Measurements from ENCODE around the gene CRY2. TPM values are rescaled to one million over a fixed set of nuclear protein-coding genes. Genes with fewer than 3 reads are reported as not detected.

CRY2 gene
- total RNA-seq, 2 experiments from 2014 or later = 22.5 to 23.3 TPM

GRCh38 chr11:45879803-45880686 is 32.8 kb downstream of the CRY2 start:
- Mint-ChIP-seq H3K27me3 (no peaks in the 10 kb centered on the region), H3K9me3 (ENCODE audit: low read depth) (no peaks in the 10 kb centered on the region), H3K36me3 (peaks cover 2% of the 10 kb centered on the region), H3K4me1 (peaks cover 6% of the 10 kb centered on the region), H3K4me3 (no peak overlapping the region), H3K27ac (no peak overlapping the region)
- DNase-seq = no peak
- CTCF ChIA-PET = no interaction called here
- no peak for ATAC-seq

- no peak for ATAC-seq
- Mint-ChIP-seq H3K4me3 (no peak overlapping the region), H3K9me3 (ENCODE audit: low read depth) (no peaks in the 10 kb centered on the region), H3K36me3 (no peaks in the 10 kb centered on the region), H3K27me3 (no peaks in the 10 kb centered on the region), H3K27ac (no peak overlapping the region), H3K4me1 (peaks cover 9% of the 10 kb centered on the region)
- CTCF ChIA-PET = no interaction called here
- no peak for DNase-seq
Observed at GRCh38 chr11:45880772-45881570, 33.7 kb downstream of the CRY2 start.

- DNase-seq (no peak), ATAC-seq (no peak)
- H3K4me3 Mint-ChIP-seq = no peak overlapping the region
- H3K36me3 Mint-ChIP-seq = no peaks in the 10 kb centered on the region
- CTCF ChIA-PET = no interaction called here
- H3K9me3 Mint-ChIP-seq (ENCODE audit: low read depth) = no peaks in the 10 kb centered on the region
- no peak overlapping the region for H3K27ac Mint-ChIP-seq
- H3K4me1 Mint-ChIP-seq = peaks cover 9% of the 10 kb centered on the region
- no peaks in the 10 kb centered on the region for H3K27me3 Mint-ChIP-seq
Observed at GRCh38 chr11:45881708-45882368, 34.6 kb downstream of the CRY2 start.

DNA sequence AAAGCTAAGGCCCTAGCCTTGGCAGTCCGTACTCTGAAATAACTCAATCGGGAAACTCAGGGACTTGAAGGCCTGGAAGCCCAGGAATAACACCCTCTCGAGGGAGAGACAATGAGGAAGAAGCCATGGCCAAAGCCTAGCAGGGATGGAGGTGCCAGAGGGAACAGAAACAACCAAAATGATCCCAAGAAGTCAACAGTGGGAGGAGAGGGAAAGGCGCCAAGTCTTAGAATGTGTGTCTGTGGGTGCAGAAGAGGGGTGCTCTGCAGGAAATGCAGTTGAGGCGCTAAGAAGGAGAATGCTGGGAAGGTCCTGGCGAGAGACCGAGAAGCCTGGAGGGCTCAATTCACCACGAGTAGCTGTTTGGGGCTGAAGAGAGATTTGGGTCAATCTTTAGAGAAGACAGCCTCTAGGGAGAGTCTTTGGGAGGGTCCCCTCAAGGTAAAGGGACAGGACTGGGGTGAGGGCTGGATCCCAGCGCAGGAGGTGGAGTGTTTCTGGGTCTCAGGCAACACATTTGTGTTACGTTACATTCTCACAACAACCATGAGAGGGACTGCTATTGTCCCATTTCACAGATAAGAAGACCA is 37.4 kb downstream of the CRY2 start:
- H3K27me3 Mint-ChIP-seq = no peaks in the 10 kb centered on the region

GRCh38 chr11:45885274-45885920 is 38.1 kb downstream of the CRY2 start, which contains the start of gene MAPK8IP1:
Gene MAPK8IP1 (plus strand): TSS chr11:45885651. CDS start chr11:45885821, 170 bp downstream.
- CTCF ChIA-PET = interaction anchor here (1.0 kb wide), 1 partner anchor 121 kb away, joined by 3 read pairs; no protein-coding TSS in a partner anchor
- DNase-seq = peak; percentile 58
- Mint-ChIP-seq H3K36me3 (no peaks in the 10 kb centered on the region), H3K4me1 (peaks cover 9% of the 10 kb centered on the region), H3K9me3 (ENCODE audit: low read depth) (no peaks in the 10 kb centered on the region), H3K27ac (no peak within 1 kb of the TSS), H3K27me3 (no peaks in the 10 kb centered on the region), H3K4me3 (peak within 1 kb of the TSS; percentile 61)
- peak; percentile 87 for ATAC-seq

More for the DNA sequence above, 37.4 kb downstream of the CRY2 start:
- CTCF ChIA-PET = no interaction called here
- H3K27ac Mint-ChIP-seq = no peak overlapping the region
- H3K9me3 Mint-ChIP-seq (ENCODE audit: low read depth) = no peaks in the 10 kb centered on the region
- H3K4me3 Mint-ChIP-seq = peak overlapping the region; percentile 61
- H3K4me1 Mint-ChIP-seq = peaks cover 9% of the 10 kb centered on the region
- ATAC-seq = no peak
- no peaks in the 10 kb centered on the region for H3K36me3 Mint-ChIP-seq
- DNase-seq = no peak

GRCh38 chr11:45885921-45886721 is 38.8 kb downstream of the CRY2 start:
- Mint-ChIP-seq H3K4me3 (no peak overlapping the region), H3K9me3 (ENCODE audit: low read depth) (no peaks in the 10 kb centered on the region)
- CTCF ChIA-PET = interaction anchor here (1.0 kb wide), 1 partner anchor 120 kb away, joined by 3 read pairs; no protein-coding TSS in a partner anchor

GRCh38 chr11:45886816-45887520 is 39.7 kb downstream of the CRY2 start:
- Mint-ChIP-seq H3K36me3 (no peaks in the 10 kb centered on the region), H3K4me3 (no peak overlapping the region), H3K4me1 (peaks cover 9% of the 10 kb centered on the region), H3K9me3 (ENCODE audit: low read depth) (no peaks in the 10 kb centered on the region), H3K27ac (no peak overlapping the region), H3K27me3 (no peaks in the 10 kb centered on the region)
- no peak for ATAC-seq
- CTCF ChIA-PET = no interaction called here
- no peak for DNase-seq

More at GRCh38 chr11:45885921-45886721, 38.8 kb downstream of the CRY2 start:
- no peak for ATAC-seq
- no peak for DNase-seq
- H3K27ac Mint-ChIP-seq = no peak overlapping the region
- H3K4me1 Mint-ChIP-seq = peaks cover 9% of the 10 kb centered on the region
- H3K27me3 Mint-ChIP-seq = no peaks in the 10 kb centered on the region
- H3K36me3 Mint-ChIP-seq = no peaks in the 10 kb centered on the region

GRCh38 chr11:45887587-45887986 is 40.3 kb downstream of the CRY2 start:
- no peak for ATAC-seq
- Mint-ChIP-seq H3K4me3 (no peak overlapping the region), H3K27me3 (no peaks in the 10 kb centered on the region), H3K9me3 (ENCODE audit: low read depth) (no peaks in the 10 kb centered on the region), H3K36me3 (no peaks in the 10 kb centered on the region), H3K4me1 (peaks cover 9% of the 10 kb centered on the region), H3K27ac (no peak overlapping the region)
- DNase-seq = no peak
- CTCF ChIA-PET = no interaction called here

GRCh38 chr11:45889555-45889954 is 42.3 kb downstream of the CRY2 start:
- Mint-ChIP-seq H3K27ac (no peak overlapping the region), H3K9me3 (ENCODE audit: low read depth) (no peaks in the 10 kb centered on the region), H3K27me3 (no peaks in the 10 kb centered on the region), H3K4me1 (peaks cover 8% of the 10 kb centered on the region), H3K4me3 (no peak overlapping the region), H3K36me3 (no peaks in the 10 kb centered on the region)
- no peak for DNase-seq
- ATAC-seq = no peak
- CTCF ChIA-PET = no interaction called here

DNA sequence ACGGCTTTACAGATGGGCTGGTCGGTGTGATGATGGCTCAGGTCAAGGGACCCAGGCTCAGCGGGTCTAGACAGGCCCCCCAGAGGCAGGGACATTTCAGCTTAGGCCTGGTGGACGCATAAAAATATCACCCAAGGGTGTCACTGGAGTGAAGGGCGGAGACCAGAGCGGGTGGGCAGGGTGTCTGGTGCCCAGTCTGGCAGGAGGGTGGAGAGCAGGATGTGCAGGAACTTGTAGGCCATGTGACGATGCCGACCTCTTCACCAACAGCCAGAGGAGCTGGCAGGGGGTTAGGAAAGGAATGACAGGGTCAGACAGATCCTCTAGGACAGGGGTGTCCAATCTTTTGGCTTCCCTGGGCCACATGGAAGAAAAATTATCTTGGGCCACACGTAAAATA is 42.7 kb downstream of the CRY2 start:
- ATAC-seq (no peak), DNase-seq (no peak)
- H3K4me1 Mint-ChIP-seq = peaks cover 3% of the 10 kb centered on the region
- H3K36me3 Mint-ChIP-seq = no peaks in the 10 kb centered on the region
- CTCF ChIA-PET = no interaction called here
- H3K4me3 Mint-ChIP-seq = no peak overlapping the region
- H3K27ac Mint-ChIP-seq = no peak overlapping the region
- H3K27me3 Mint-ChIP-seq = no peaks in the 10 kb centered on the region
- H3K9me3 Mint-ChIP-seq (ENCODE audit: low read depth) = no peaks in the 10 kb centered on the region

- Mint-ChIP-seq H3K27ac (no peak overlapping the region), H3K27me3 (no peaks in the 10 kb centered on the region), H3K4me3 (no peak overlapping the region), H3K4me1 (no peaks in the 10 kb centered on the region), H3K36me3 (no peaks in the 10 kb centered on the region), H3K9me3 (ENCODE audit: low read depth) (no peaks in the 10 kb centered on the region)
- CTCF ChIA-PET = interaction anchor here (1.0 kb wide), 1 partner anchor 74 kb away, joined by 3 read pairs; no protein-coding TSS in a partner anchor
- ATAC-seq (no peak), DNase-seq (no peak)
Observed at GRCh38 chr11:45890886-45891550, 43.7 kb downstream of the CRY2 start.

Data from activated CD8-positive, alpha-beta memory T cell treated with anti-CD3 and anti-CD28 coated beads, Interleukin-2, amount 10 ng/mL, durations not matched to agents 7 days and 5 days (primary cell).